ENCODE results near the gene HPGDS. TPM values are rescaled to one million over a fixed set of nuclear protein-coding genes. Genes with fewer than 3 reads are reported as not detected.

Gene HPGDS
- total and polyA plus RNA-seq, 10 of the 15 experiments (the other 5 are each of a cell fraction or from before 2014, with no cell fraction given), result not detected

DNA sequence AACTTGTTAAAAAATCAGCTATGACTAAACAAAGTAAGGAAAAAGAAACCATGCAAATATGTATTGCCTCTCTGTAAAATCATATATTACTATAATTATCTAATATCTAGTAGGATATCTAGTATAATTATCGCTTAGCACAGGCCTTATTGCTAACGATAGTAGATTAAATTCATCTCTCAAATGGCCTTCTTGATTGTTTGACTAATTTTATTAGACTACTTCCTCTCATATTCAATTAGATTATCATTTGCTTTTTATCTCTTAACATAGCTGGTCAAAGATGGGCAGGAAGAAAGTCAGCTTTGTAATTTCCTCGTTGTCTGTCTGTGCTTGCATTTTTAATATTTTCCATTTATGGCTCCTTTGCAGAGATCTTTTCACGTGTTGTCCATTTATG lies 21.9 kb upstream of the HPGDS start (continued):
- TF ChIP-seq, protein P1, sequence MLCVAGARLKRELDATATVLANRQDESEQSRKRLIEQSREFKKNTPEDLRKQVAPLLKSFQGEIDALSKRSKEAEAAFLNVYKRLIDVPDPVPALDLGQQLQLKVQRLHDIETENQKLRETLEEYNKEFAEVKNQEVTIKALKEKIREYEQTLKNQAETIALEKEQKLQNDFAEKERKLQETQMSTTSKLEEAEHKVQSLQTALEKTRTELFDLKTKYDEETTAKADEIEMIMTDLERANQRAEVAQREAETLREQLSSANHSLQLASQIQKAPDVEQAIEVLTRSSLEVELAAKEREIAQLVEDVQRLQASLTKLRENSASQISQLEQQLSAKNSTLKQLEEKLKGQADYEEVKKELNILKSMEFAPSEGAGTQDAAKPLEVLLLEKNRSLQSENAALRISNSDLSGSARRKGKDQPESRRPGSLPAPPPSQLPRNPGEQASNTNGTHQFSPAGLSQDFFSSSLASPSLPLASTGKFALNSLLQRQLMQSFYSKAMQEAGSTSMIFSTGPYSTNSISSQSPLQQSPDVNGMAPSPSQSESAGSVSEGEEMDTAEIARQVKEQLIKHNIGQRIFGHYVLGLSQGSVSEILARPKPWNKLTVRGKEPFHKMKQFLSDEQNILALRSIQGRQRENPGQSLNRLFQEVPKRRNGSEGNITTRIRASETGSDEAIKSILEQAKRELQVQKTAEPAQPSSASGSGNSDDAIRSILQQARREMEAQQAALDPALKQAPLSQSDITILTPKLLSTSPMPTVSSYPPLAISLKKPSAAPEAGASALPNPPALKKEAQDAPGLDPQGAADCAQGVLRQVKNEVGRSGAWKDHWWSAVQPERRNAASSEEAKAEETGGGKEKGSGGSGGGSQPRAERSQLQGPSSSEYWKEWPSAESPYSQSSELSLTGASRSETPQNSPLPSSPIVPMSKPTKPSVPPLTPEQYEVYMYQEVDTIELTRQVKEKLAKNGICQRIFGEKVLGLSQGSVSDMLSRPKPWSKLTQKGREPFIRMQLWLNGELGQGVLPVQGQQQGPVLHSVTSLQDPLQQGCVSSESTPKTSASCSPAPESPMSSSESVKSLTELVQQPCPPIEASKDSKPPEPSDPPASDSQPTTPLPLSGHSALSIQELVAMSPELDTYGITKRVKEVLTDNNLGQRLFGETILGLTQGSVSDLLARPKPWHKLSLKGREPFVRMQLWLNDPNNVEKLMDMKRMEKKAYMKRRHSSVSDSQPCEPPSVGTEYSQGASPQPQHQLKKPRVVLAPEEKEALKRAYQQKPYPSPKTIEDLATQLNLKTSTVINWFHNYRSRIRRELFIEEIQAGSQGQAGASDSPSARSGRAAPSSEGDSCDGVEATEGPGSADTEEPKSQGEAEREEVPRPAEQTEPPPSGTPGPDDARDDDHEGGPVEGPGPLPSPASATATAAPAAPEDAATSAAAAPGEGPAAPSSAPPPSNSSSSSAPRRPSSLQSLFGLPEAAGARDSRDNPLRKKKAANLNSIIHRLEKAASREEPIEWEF (IDR thresholded peaks at IDR 0.05; ENCODE audit: insufficient replicate concordance, low read depth, low read length), result no peak
- TF ChIP-seq CTCF (IDR thresholded peaks at IDR 0.05 in 2 of 3, conservative IDR thresholded peaks at IDR 0.05 in 1 of 3; ENCODE audit: control insufficient read depth in 2 of 3, extremely low read depth in 1 of 3, insufficient read depth in 1 of 3, low read depth in 3 of 3, low read length in 3 of 3) (no peak), SMC3 (IDR thresholded peaks at IDR 0.05; ENCODE audit: borderline replicate concordance, low read length) (no peak), CBFB (IDR thresholded peaks at IDR 0.05; ENCODE audit: low read depth) (no peak), ZBED1 (IDR thresholded peaks at IDR 0.05; ENCODE audit: borderline replicate concordance) (no peak), PRDM15 (CRISPR knock-in tag; IDR thresholded peaks at IDR 0.05) (no peak), FOXM1 (IDR thresholded peaks at IDR 0.05; ENCODE audit: low read depth, low read length) (no peak), KAT2A (conservative IDR thresholded peaks at IDR 0.05; ENCODE audit: control insufficient read depth, low read depth, low read length) (no peak), PAX8 (IDR thresholded peaks at IDR 0.05) (no peak)
- TF ChIP-seq, protein P2, sequence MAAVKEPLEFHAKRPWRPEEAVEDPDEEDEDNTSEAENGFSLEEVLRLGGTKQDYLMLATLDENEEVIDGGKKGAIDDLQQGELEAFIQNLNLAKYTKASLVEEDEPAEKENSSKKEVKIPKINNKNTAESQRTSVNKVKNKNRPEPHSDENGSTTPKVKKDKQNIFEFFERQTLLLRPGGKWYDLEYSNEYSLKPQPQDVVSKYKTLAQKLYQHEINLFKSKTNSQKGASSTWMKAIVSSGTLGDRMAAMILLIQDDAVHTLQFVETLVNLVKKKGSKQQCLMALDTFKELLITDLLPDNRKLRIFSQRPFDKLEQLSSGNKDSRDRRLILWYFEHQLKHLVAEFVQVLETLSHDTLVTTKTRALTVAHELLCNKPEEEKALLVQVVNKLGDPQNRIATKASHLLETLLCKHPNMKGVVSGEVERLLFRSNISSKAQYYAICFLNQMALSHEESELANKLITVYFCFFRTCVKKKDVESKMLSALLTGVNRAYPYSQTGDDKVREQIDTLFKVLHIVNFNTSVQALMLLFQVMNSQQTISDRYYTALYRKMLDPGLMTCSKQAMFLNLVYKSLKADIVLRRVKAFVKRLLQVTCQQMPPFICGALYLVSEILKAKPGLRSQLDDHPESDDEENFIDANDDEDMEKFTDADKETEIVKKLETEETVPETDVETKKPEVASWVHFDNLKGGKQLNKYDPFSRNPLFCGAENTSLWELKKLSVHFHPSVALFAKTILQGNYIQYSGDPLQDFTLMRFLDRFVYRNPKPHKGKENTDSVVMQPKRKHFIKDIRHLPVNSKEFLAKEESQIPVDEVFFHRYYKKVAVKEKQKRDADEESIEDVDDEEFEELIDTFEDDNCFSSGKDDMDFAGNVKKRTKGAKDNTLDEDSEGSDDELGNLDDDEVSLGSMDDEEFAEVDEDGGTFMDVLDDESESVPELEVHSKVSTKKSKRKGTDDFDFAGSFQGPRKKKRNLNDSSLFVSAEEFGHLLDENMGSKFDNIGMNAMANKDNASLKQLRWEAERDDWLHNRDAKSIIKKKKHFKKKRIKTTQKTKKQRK (IDR thresholded peaks at IDR 0.05; ENCODE audit: low read depth, low read length), result no peak
